WTC11 (cell line): ENCODE results near the gene EEF2K. TPM values are rescaled to one million over a fixed set of nuclear protein-coding genes. Genes with fewer than 3 reads are reported as not detected.
"Not testable (repeated sequence)": the region's sequence is repeated elsewhere in the genome, so short reads cannot be mapped to it uniquely, and the experiment has no call there.

Source experiments
- ATAC-seq: fragments of 200-7000 bp; cut with Tn5 transposase; 2 replicates; pipeline ENCODE4 v1.10.0; 2021; ENCODE audit warnings: mild to moderate bottlenecking, moderate library complexity
- CTCF ChIA-PET: fragments of 300-600 bp; sonication (Branson Sonifier 250); formaldehyde crosslinking; loops from one replicate; lab custom pipeline; 2021; ENCODE audit warnings: antibody characterized with exemption; lab: Charles Lee
- POLR2A ChIA-PET: fragments of 350-600 bp; sonication (Branson Sonifier 250); formaldehyde crosslinking; loops from one replicate; lab custom pipeline; 2021; ENCODE audit warnings: antibody characterized with exemption; lab: Charles Lee
- DNase-seq: peaks from one replicate; pipeline ENCODE4 v3.0.0; 2021; ENCODE audit warnings: low spot score
- H3K27ac Mint-ChIP-seq: 2 replicates; pipeline ENCODE4 v1.8.0; 2021; ENCODE audit warnings: mixed read lengths
- H3K27me3 Mint-ChIP-seq: 2 replicates; pipeline ENCODE4 v1.8.0; 2021; ENCODE audit warnings: low read depth, mild to moderate bottlenecking, moderate library complexity, mixed read lengths
- H3K36me3 Mint-ChIP-seq: 2 replicates; pipeline ENCODE4 v1.8.0; 2021; ENCODE audit warnings: mixed read lengths
- H3K4me1 Mint-ChIP-seq: 2 replicates; pipeline ENCODE4 v1.8.0; 2022; ENCODE audit warnings: mixed read lengths
- H3K4me3 Mint-ChIP-seq: 2 replicates; pipeline ENCODE4 v1.8.0; 2021; ENCODE audit warnings: mild to moderate bottlenecking, moderate library complexity, mixed read lengths
- H3K9me3 Mint-ChIP-seq: 2 replicates; pipeline ENCODE4 v1.8.0; 2021; ENCODE audit warnings: mixed read lengths
- ATF6 ChIP-seq: sonication (generic); formaldehyde crosslinking; IDR thresholded peaks from 2 replicates; pipeline ENCODE4 v1.8.1; 2023; ENCODE audit warnings: mild to moderate bottlenecking, missing genetic modification reagents
- GTF2I ChIP-seq: fragments of 250-450 bp; sonication (Bioruptor Pico); conservative IDR thresholded peaks from 2 replicates; pipeline ENCODE4 v1.4.0; 2021; ENCODE audit warnings: mild to moderate bottlenecking
- MLX ChIP-seq: sonication (generic); formaldehyde crosslinking; IDR thresholded peaks from 2 replicates; pipeline ENCODE4 v1.8.1; 2023; ENCODE audit warnings: mild to moderate bottlenecking, missing genetic modification reagents, moderate library complexity
- NFYB ChIP-seq: sonication (generic); formaldehyde crosslinking; conservative IDR thresholded peaks from 2 replicates; pipeline ENCODE4 v1.8.0; 2022; ENCODE audit warnings: low read depth, missing genetic modification reagents
- NR1H2 ChIP-seq: sonication (generic); formaldehyde crosslinking; IDR thresholded peaks from 2 replicates; pipeline ENCODE4 v1.9.0; 2021; ENCODE audit warnings: mild to moderate bottlenecking, moderate library complexity, missing genetic modification reagents
- OVOL2 ChIP-seq: fragments of 250-450 bp; sonication (Bioruptor Pico); IDR thresholded peaks from 2 replicates; pipeline ENCODE4 v1.9.0; 2021; ENCODE audit warnings: mild to moderate bottlenecking, borderline replicate concordance
- RORB ChIP-seq: fragments of 250-450 bp; sonication (Bioruptor Pico); IDR thresholded peaks from 2 replicates; pipeline ENCODE4 v1.9.0; 2021; ENCODE audit warnings: mild to moderate bottlenecking
- SOX15 ChIP-seq: fragments of 250-450 bp; sonication (Bioruptor Pico); IDR thresholded peaks from 2 replicates; pipeline ENCODE4 v1.9.0; 2021; ENCODE audit warnings: mild to moderate bottlenecking
- TP53 ChIP-seq: sonication (generic); formaldehyde crosslinking; IDR thresholded peaks from 2 replicates; pipeline ENCODE4 v1.8.1; 2023; ENCODE audit warnings: mild to moderate bottlenecking, missing genetic modification reagents
- USF1 ChIP-seq: sonication (generic); formaldehyde crosslinking; IDR thresholded peaks from 2 replicates; pipeline ENCODE4 v1.8.0; 2022; ENCODE audit warnings: mild to moderate bottlenecking, missing genetic modification reagents
- USF2 ChIP-seq: sonication (generic); formaldehyde crosslinking; IDR thresholded peaks from 2 replicates; pipeline ENCODE4 v1.8.1; 2023; ENCODE audit warnings: mild to moderate bottlenecking, missing genetic modification reagents, moderate library complexity
- ZNF512 ChIP-seq: sonication (generic); formaldehyde crosslinking; IDR thresholded peaks from 2 replicates; pipeline ENCODE4 v1.8.1; 2022; ENCODE audit warnings: missing genetic modification reagents, borderline replicate concordance
- total RNA-seq: library from RNA; stranded (reverse); gene quantifications from 3 replicates; pipeline ENCODE4 v1.2.3, GENCODE V29; 2021

Gene EEF2K
- total RNA-seq, 1 experiment from 2014 or later, result 26.7 TPM

- Mint-ChIP-seq H3K4me1 (peaks cover 5% of the 10 kb centered on the region), H3K4me3 (no peak overlapping the region), H3K27ac (peak overlapping the region; percentile 36; the same call in 1 of the 2 replicates), H3K9me3 (peaks cover 10% of the 10 kb centered on the region), H3K27me3 (no peaks in the 10 kb centered on the region), H3K36me3 (peaks cover 33% of the 10 kb centered on the region)
- DNase-seq (no peak), ATAC-seq (no peak)
- POLR2A ChIA-PET, result interaction anchor here (0.6 kb wide), 1 partner anchor 26 kb away, joined by 3 read pairs; no protein-coding TSS in a partner anchor
- no peak for TF ChIP-seq NFYB (CRISPR knock-in tag)
- no peak for TF ChIP-seq NR1H2 (CRISPR knock-in tag)
- no peak for TF ChIP-seq ATF6 (CRISPR knock-in tag)
- TF ChIP-seq OVOL2 (CRISPR knock-in tag), result no peak
- TF ChIP-seq TP53 (CRISPR knock-in tag), result no peak
- TF ChIP-seq MLX, result no peak
- CTCF ChIA-PET, result interaction anchor here (2.1 to 2.4 kb wide), 2 partner anchors 10 to 84 kb away, joined by 9 to 16 read pairs; partner anchors contain the start of gene EEF2K
Observed at GRCh38 chr16:22216191-22216831, 10.2 kb downstream of the EEF2K start.

- ChIA-PET CTCF (interaction anchor here (2.1 to 2.4 kb wide), 2 partner anchors 10 to 84 kb away, joined by 9 to 16 read pairs; partner anchors contain the start of gene EEF2K), POLR2A (interaction anchor here (0.6 kb wide), 1 partner anchor 26 kb away, joined by 3 read pairs; no protein-coding TSS in a partner anchor)
- DNase-seq, ATAC-seq, H3K4me3 Mint-ChIP-seq, H3K4me1 Mint-ChIP-seq, H3K27ac Mint-ChIP-seq, H3K27me3 Mint-ChIP-seq: not testable (repeated sequence)
- Mint-ChIP-seq H3K9me3 (peaks cover 10% of the 10 kb centered on the region), H3K36me3 (peaks cover 29% of the 10 kb centered on the region)
Observed at GRCh38 chr16:22216832-22217225, 10.8 kb downstream of the EEF2K start.

- ChIA-PET POLR2A (interaction anchor here (0.8 kb wide), 1 partner anchor 27 kb away, joined by 3 read pairs; no protein-coding TSS in a partner anchor), CTCF (interaction anchor here (0.5 to 2.4 kb wide), 3 partner anchors 12 to 678 kb away, joined by 3 to 16 read pairs (median 4); partner anchors contain the start of gene EEF2K)
- no peak for DNase-seq
- peak overlapping the region; percentile 65 for H3K27ac Mint-ChIP-seq
- TF ChIP-seq USF2 (CRISPR knock-in tag) (peak; percentile 87), USF1 (CRISPR knock-in tag) (peak; percentile 83), NFYB (CRISPR knock-in tag) (peak; percentile 56), RORB (no peak)
- H3K27me3 Mint-ChIP-seq, result no peaks in the 10 kb centered on the region
- H3K36me3 Mint-ChIP-seq, result peaks cover 20% of the 10 kb centered on the region
- H3K4me1 Mint-ChIP-seq, result peaks cover 5% of the 10 kb centered on the region
- H3K9me3 Mint-ChIP-seq, result peaks cover 10% of the 10 kb centered on the region
- peak; percentile 80 for ATAC-seq
- H3K4me3 Mint-ChIP-seq, result no peak overlapping the region
Observed at GRCh38 chr16:22217890-22218730, 12.0 kb downstream of the EEF2K start.

- ChIA-PET CTCF (interaction anchor here (2.2 kb wide), 1 partner anchor 81 kb away, joined by 7 read pairs; no protein-coding TSS in a partner anchor), POLR2A (no interaction called here)
- H3K36me3 Mint-ChIP-seq, result peaks cover 12% of the 10 kb centered on the region
- H3K27me3 Mint-ChIP-seq, result no peaks in the 10 kb centered on the region
- ATAC-seq (no peak), DNase-seq (no peak)
- no peak overlapping the region for H3K4me3 Mint-ChIP-seq
- TF ChIP-seq ZNF512 (CRISPR knock-in tag) (no peak), GTF2I (CRISPR knock-in tag) (peak; percentile 44; the same call in 1 of the 2 replicates), SOX15 (CRISPR knock-in tag) (no peak)
- TF ChIP-seq, all 79 proteins: peak for 1
- Mint-ChIP-seq H3K9me3 (peaks cover 4% of the 10 kb centered on the region), H3K27ac (no peak overlapping the region), H3K4me1 (peaks cover 12% of the 10 kb centered on the region)
Observed at GRCh38 chr16:22219389-22220068, 13.5 kb downstream of the EEF2K start.
